GM12891 (cell line): ENCODE data around the gene PAFAH1B2.

ENCODE experiments used
- POLR2A ChIP-seq: IDR thresholded peaks from 2 replicates; pipeline ENCODE4 v1.6.1; 2011; ENCODE audit warnings: low read depth, low read length, control low read depth
- POLR2AphosphoS5 ChIP-seq: IDR thresholded peaks from 2 replicates; pipeline ENCODE4 v1.6.1; 2011; ENCODE audit warnings: low read depth, low read length, control low read depth
- TAF1 ChIP-seq: IDR thresholded peaks from 2 replicates; pipeline ENCODE4 v1.6.1; 2011; ENCODE audit warnings: low read depth, low read length, control low read depth

DNA sequence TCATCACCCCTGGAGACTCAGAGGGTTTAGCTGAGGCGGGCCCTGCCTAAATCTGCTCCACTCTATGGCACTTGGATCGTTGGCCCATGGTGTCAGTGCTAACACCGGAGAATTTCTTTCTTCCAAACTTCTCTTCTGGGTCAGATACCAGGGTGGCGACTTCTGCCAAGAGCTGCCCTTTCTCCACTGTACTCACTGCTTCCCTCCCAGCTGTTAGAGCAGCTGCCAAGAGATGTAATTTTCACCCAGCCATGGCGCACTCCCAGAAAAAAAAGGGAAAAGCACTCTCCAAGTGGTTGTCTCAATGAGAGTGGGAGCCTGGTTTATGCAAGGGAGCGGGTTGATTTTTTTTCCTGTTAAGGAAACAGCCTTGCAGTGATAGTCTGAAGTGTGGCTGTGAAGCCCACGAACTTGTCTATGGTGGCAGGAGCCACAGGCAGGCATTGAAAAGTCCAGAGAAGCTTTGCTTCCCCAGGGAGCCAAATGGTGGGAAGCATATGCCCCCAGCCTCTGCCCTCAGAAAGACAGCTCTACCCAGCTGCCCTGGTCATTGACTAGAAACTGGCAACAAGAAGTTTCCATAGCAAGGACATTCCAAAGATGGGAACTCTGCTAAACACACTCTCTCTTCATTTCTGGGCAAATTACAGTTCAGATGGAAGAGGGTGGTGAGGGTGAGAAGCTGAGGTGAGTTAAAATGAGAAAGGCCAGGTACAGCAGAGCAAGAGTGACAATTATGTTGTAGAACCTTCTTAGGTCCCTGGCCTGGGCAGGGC lies 77.1 kb downstream of the PAFAH1B2 start:
- no peak for TF ChIP-seq POLR2AphosphoS5
- TF ChIP-seq POLR2A, result no peak
- no peak for TF ChIP-seq TAF1
